Mucosa of rectum (tissue), 2 donors: ENCODE results near the gene OR13A1.
"Not testable (repeated sequence)": the region's sequence is repeated elsewhere in the genome, so short reads cannot be mapped to it uniquely, and the experiment has no call there.

Experiments used
- H3K27ac ChIP-seq, 2 donors: one replicate each; pipeline ENCODE4 v1.7.0; 2013; ENCODE audit warnings: inconsistent platforms in 2 of 2, low read depth in 2 of 2, low read length in 2 of 2
- H3K27me3 ChIP-seq, 2 donors: one replicate each; pipeline ENCODE4 v1.7.0; 2013; ENCODE audit warnings: low read length in 2 of 2; ENCODE audit not compliant: control insufficient read depth in 2 of 2, insufficient read depth in 2 of 2
- H3K36me3 ChIP-seq, 2 donors: one replicate each; pipeline ENCODE4 v1.7.0; 2013; ENCODE audit warnings: low read length in 2 of 2; ENCODE audit not compliant: control insufficient read depth in 2 of 2, insufficient read depth in 2 of 2
- H3K4me1 ChIP-seq, 2 donors: one replicate each; pipeline ENCODE4 v1.7.0; 2013; ENCODE audit warnings: low read length in 2 of 2, mild to moderate bottlenecking in 1 of 2; ENCODE audit not compliant: control insufficient read depth in 2 of 2, insufficient read depth in 2 of 2
- H3K4me3 ChIP-seq, 2 donors: one replicate each; pipeline ENCODE4 v1.7.0; 2013; ENCODE audit warnings: low read length in 2 of 2
- H3K9ac ChIP-seq, 2 donors: one replicate each; pipeline ENCODE4 v1.7.0; 2013; ENCODE audit warnings: low read length in 2 of 2, low read depth in 1 of 2, mild to moderate bottlenecking in 1 of 2
- H3K9me3 ChIP-seq, 2 donors: one replicate each; pipeline ENCODE4 v1.7.0; 2013; ENCODE audit warnings: low read length in 2 of 2; ENCODE audit not compliant: control insufficient read depth in 2 of 2
- donor health status: healthy.
- donor health status: Normal muscosa, but diverticular disease.

The OR13A1 gene

DNA sequence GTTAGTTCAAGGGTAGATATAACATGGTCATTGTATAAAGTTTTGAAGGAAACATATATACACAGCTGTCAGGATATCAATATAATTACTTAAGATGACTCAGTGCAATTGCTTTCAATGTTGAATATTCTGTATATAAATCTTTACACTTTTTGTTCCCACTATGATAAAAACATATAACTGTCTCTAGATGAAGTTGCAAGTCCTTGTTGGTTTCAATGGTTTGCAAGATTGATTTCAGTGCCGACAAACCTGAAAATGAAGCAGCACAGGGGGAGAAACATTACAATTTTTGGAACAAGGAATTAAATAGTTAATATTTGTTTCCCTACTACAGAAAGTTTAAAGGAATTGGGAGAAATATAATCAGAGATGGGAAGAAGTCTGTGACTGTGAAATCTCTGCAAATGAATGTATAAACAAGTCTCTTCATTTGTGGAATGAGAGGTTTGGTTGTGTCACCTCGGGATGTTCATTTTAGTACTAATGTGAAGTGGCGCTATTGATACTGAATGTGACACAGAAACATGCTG is 54.1 kb downstream of the OR13A1 start:
- Histone ChIP-seq H3K4me1 (no peaks in the 10 kb centered on the region), H3K4me3 (no peak overlapping the region), H3K9ac (no peak overlapping the region), H3K9me3 (no peaks in the 10 kb centered on the region), H3K27ac (no peak overlapping the region), H3K36me3 (no peaks in the 10 kb centered on the region), H3K27me3 (no peaks in the 10 kb centered on the region)

DNA sequence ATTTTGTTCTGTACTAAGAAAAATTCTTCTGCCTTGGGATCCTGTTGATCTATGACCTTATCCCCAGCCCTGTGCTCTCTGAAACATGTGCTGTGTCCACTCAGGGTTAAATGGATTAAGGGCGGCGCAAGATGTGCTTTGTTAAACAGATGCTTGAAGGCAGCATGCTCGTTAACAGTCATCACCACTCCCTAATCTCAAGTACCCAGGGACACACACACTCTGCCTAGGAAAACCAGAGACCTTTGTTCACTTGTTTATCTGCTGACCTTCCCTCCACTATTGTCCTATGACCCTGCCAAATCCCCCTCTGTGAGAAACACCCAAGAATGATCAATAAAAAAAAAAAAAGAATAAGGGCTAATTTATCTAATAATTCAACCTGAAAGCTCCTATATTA is 54.8 kb downstream of the OR13A1 start:
- not testable (repeated sequence) for H3K27ac ChIP-seq, H3K4me3 ChIP-seq, H3K36me3 ChIP-seq, H3K4me1 ChIP-seq, H3K27me3 ChIP-seq, H3K9ac ChIP-seq, H3K9me3 ChIP-seq

DNA sequence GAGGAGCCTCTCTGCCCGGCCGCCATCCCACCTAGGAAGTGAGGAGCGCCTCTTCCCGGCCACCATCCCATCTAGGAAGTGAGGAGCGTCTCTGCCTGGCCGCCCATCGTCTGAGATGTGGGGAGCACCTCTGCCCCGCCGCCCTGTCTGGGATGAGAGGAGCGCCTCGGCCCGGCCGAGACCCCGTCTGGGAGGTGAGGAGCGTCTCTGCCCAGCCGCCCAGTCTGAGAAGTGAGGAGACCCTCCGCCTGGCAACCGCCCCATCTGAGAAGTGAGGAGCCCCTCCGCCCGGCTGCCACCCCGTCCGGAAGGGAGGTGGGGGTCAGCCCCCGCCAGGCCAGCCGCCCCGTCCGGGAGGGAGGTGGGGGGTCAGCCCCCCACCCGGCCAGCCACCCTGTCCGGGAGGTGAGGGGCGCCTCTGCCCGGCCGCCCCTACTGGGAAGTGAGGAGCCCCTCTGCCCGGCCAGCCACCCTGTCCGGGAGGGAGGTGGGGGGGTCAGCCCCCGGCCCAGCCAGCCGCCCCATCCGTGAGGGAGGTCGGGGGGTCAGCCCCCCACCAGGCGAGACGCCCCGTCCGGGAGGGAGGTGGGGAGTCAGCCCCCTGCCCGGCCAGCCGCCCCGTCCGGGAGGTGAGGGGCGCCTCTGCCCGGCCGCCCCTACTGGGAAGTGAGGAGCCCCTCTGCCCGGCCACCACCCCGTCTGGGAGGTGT is 55.5 kb downstream of the OR13A1 start:
- H3K4me1 ChIP-seq, H3K27me3 ChIP-seq, H3K36me3 ChIP-seq, H3K27ac ChIP-seq, H3K4me3 ChIP-seq, H3K9ac ChIP-seq, H3K9me3 ChIP-seq: not testable (repeated sequence)

DNA sequence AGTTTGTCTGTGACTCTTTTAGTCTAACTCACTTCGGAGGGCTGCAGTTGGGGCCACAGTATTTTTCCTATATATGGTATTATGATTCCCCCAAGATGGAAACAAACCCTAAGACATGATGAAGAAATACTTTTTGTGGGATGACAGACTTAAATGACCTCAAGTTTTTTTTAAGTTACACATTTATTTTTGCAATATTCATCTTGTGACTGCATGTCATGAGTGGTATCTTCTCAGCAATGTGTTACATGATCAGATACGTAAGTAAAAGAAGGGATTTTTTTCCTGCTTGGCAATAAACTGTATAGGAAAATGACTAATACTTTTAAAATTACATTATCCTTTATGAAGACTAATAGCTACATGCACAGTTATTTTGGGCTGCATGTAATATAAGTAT is 57.8 kb downstream of the OR13A1 start:
- Histone ChIP-seq H3K9me3 (no peaks in the 10 kb centered on the region), H3K9ac (no peak overlapping the region), H3K4me1 (no peaks in the 10 kb centered on the region), H3K27me3 (no peaks in the 10 kb centered on the region), H3K36me3 (no peaks in the 10 kb centered on the region), H3K27ac (no peak overlapping the region), H3K4me3 (no peak overlapping the region)

GRCh38 chr10:45256246-45256645 is 59.2 kb downstream of the OR13A1 start:
- H3K9me3 ChIP-seq: no peaks in the 10 kb centered on the region
- H3K27me3 ChIP-seq: no peaks in the 10 kb centered on the region
- H3K4me3 ChIP-seq: no peak overlapping the region
- H3K36me3 ChIP-seq: no peaks in the 10 kb centered on the region
- no peak overlapping the region for H3K27ac ChIP-seq
- H3K9ac ChIP-seq: no peak overlapping the region
- H3K4me1 ChIP-seq: no peaks in the 10 kb centered on the region

DNA sequence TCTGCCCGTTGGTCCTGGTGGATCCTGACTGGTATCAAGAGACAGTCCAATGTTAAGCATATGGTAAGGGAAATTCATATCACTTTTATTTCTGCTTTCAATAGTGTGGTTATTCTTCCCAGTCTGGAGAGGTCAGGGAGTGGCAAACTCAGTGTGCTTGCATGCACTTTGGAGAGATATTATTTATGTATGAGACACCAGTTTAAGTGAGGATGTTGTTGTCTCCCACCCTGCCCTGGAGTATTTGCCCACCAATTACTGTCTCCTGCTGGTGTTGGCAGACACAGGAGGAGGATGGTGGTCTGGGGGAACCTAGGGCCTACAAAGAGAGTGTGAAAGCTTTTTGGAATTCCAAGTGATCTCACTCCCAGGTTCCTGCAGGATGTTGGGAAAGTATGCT is 59.7 kb downstream of the OR13A1 start:
- Histone ChIP-seq H3K27me3 (no peaks in the 10 kb centered on the region), H3K4me1 (no peaks in the 10 kb centered on the region), H3K36me3 (no peaks in the 10 kb centered on the region), H3K9me3 (no peaks in the 10 kb centered on the region), H3K27ac (no peak overlapping the region), H3K9ac (no peak overlapping the region), H3K4me3 (no peak overlapping the region)

- Histone ChIP-seq H3K4me3 (no peak overlapping the region), H3K9ac (no peak overlapping the region), H3K36me3 (no peaks in the 10 kb centered on the region), H3K9me3 (no peaks in the 10 kb centered on the region), H3K27me3 (no peaks in the 10 kb centered on the region), H3K27ac (no peak overlapping the region), H3K4me1 (no peaks in the 10 kb centered on the region)
Measured at GRCh38 chr10:45254892-45255291, 60.5 kb downstream of the OR13A1 start.

DNA sequence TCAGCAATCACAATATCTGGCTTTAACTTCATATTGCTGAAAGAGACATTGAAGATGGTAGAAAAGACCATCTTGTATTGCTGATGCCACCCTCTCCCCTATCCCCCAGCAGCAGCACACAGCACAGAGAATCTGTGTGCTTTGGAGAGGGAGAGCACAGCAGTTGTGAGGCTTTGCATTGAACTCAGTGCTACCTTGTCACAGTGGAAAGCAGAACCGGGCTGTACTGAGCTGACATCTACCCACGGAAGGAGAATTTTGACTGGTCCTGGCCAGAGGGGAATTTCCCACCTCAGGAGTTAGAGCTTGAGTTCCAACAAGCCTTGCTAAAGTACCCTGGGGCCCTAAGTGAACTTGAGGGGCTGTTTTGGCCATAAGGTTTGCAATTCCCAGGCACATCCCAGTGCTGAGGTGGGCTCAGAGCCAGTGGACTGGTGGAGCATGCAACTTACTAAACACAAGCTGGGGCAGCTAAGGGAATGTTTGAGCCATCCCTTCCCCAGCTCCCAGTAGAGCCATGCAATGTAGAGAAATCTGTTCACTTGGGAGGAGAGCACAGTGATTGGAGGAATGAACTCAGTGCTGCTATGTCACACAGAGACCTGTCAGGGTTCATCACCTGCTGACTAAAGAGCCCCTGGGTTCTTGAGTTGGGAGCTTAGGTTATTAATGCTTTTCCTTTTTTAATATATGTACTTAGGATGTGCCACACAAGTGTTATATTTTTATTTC is 62.1 kb downstream of the OR13A1 start:
- no peaks in the 10 kb centered on the region for H3K4me1 ChIP-seq

More for the DNA sequence above, 62.1 kb downstream of the OR13A1 start:
- no peak overlapping the region for H3K4me3 ChIP-seq
- no peaks in the 10 kb centered on the region for H3K36me3 ChIP-seq
- H3K27ac ChIP-seq: no peak overlapping the region
- H3K9ac ChIP-seq: no peak overlapping the region
- no peaks in the 10 kb centered on the region for H3K9me3 ChIP-seq
- H3K27me3 ChIP-seq: no peaks in the 10 kb centered on the region
